ENCODE data around the gene ATRX.
"Not testable (repeated sequence)": the region's sequence is repeated elsewhere in the genome, so short reads cannot be mapped to it uniquely, and the experiment has no call there.

ATRX gene

GRCh38 chrX:77621453-77621852 lies 164.6 kb downstream of the ATRX start:
- not testable (repeated sequence) for DNase-seq

GRCh38 chrX:77617206-77617605 lies 168.8 kb downstream of the ATRX start:
- DNase-seq, result no peak

GRCh38 chrX:77603635-77604336 lies 182.2 kb downstream of the ATRX start:
- no peak for DNase-seq

GRCh38 chrX:77597511-77597910 lies 188.5 kb downstream of the ATRX start:
- DNase-seq, result no peak

GRCh38 chrX:77597090-77597489 lies 188.9 kb downstream of the ATRX start:
- no peak for DNase-seq

GRCh38 chrX:77595848-77596247 lies 190.2 kb downstream of the ATRX start:
- no peak for DNase-seq

- no peak for DNase-seq
Observed at GRCh38 chrX:77572322-77572721, 213.7 kb downstream of the ATRX start.

GRCh38 chrX:77565278-77565677 lies 220.7 kb downstream of the ATRX start:
- DNase-seq, result no peak

GRCh38 chrX:77564823-77565222 lies 221.2 kb downstream of the ATRX start:
- no peak for DNase-seq

GRCh38 chrX:77561372-77561771 lies 224.6 kb downstream of the ATRX start:
- DNase-seq, result no peak

- no peak for DNase-seq
Observed at GRCh38 chrX:77556276-77556675, 229.7 kb downstream of the ATRX start.

GRCh38 chrX:77548751-77549150 lies 237.3 kb downstream of the ATRX start:
- no peak for DNase-seq

GRCh38 chrX:77539778-77540177 lies 246.2 kb downstream of the ATRX start:
- not testable (repeated sequence) for DNase-seq

GRCh38 chrX:77531261-77531660 lies 254.8 kb downstream of the ATRX start:
- DNase-seq, result not testable (repeated sequence)

- DNase-seq, result no peak
Observed at GRCh38 chrX:77528034-77528433, 258.0 kb downstream of the ATRX start.

GRCh38 chrX:77527233-77528001 lies 258.6 kb downstream of the ATRX start:
- DNase-seq, result no peak

- DNase-seq, result no peak
Observed at GRCh38 chrX:77519765-77520164, 266.3 kb downstream of the ATRX start.

GRCh38 chrX:77514177-77514576 lies 271.8 kb downstream of the ATRX start:
- DNase-seq, result no peak

GRCh38 chrX:77510007-77510406 lies 276.0 kb downstream of the ATRX start:
- no peak for DNase-seq

- no peak for DNase-seq
Observed at GRCh38 chrX:77505227-77505626, 280.8 kb downstream of the ATRX start.

- no peak for DNase-seq
Observed at GRCh38 chrX:77502951-77503525, 283.0 kb downstream of the ATRX start.

GRCh38 chrX:77500164-77500563 lies 285.9 kb downstream of the ATRX start:
- not testable (repeated sequence) for DNase-seq

- no peak for DNase-seq
Observed at GRCh38 chrX:77493677-77494553, 292.1 kb downstream of the ATRX start.
